ENCODE results near the gene CDR2L.
A peak's percentile ranks its signal among the peaks of the same experiment; 100 is the strongest.

The CDR2L gene

GRCh38 chr17:74987418-74987908 is at the start of gene CDR2L:
Gene CDR2L, plus strand, starts transcription at chr17:74987632. Its CDS starts 412 bp downstream, at chr17:74988044.
- peak; percentile 99 for DNase-seq (ENCODE audit: low spot score)

DNA sequence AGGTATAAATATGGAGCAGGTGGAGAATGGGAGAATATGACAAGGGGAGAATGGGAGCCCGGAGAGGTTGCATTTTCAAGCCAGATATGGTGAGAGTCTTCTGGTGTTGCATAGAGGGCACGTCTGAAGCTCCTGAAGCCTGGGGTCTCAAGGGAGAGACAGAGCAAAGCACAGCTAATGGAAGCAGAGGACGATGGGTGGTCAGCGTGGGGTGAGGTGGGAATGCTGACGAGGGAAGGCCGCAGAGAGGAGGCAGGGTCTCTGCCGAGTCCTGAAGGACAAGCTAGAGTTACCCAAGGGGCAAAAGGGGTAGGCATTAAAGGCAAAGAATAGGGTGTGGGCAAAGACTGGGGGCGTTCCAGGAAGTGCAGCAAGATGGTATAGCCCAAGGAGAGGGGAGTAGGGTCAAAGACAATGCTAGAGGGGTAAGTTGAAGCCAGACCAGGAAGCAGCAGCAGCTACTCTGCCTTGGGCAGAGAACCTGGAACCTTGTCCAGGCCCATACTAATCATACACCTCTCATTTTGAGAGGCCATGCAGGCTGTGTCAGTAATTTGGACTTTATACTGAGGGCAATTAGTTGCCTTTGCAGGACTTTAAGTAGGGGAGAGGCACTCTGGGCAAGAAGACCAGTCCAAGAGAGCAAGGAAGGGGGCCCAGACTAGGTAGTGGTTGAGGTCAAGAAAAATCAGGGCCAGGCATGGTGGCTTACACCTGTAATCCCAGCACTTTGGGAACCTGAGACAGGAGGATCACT is 49.1 kb upstream of the CDR2L start:
- DNase-seq (ENCODE audit: low spot score): no peak

DNA sequence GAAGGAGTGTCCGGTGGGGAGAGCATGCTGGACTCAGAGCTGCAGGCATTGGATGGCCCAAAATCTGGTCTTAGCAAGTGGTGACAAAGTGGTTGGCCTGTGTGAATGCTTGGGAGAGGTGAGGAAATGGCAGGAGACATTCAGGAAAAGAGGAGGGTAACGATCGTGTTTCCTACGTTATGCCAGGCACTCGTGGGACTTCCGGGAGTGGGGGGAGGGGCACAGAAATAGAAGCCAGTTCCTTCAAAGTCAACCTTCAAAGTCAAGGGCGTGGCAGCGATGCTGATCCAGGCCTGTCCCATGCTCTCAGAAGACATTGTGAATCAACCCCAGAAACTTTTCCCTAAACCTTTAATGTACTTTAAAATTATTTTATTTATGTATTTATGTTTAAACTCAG is 47.9 kb upstream of the CDR2L start:
- no peak for DNase-seq (ENCODE audit: low spot score)

GRCh38 chr17:74941128-74941725 is 46.2 kb upstream of the CDR2L start:
- DNase-seq (ENCODE audit: low spot score): no peak

- no peak for DNase-seq (ENCODE audit: low spot score)
Observed at GRCh38 chr17:74943808-74944522, 43.5 kb upstream of the CDR2L start.

DNA sequence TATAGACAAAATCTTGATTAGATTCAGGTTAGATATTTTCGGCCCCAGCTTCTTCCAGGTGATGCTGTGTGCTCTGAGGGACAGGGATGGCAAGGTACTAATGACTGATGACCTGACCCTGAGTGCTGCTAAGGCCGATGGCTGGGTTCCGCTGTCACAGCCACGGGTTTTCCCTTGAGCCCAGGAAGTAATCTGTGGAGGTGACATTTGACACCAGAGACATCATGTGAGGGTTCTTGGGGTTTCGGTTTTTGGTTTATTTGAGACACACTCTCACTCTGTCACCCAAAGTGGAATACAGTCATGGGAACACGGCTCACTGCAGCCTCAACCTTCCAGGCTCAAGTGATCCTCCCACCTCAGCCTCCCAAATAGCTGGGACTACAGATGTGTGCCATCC is 41.9 kb upstream of the CDR2L start:
- no peak for DNase-seq (ENCODE audit: low spot score)

DNA sequence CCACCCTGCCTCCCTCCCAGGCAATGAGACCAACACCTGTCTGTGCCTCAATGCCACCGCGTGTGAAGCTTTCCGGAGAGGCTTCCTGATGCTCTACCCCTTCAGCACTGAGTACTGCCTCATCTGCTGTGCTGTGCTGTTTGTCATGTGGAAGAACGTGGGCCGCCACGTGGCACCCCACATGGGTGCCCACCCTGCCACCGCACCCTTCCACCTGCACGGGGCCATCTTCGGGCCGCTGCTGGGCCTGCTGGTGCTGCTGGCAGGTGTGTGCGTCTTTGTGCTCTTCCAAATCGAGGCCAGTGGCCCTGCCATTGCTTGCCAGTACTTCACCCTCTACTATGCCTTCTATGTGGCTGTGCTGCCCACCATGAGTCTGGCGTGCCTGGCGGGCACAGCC is 40.8 kb upstream of the CDR2L start:
- DNase-seq (ENCODE audit: low spot score): no peak

GRCh38 chr17:74947041-74947754 is 40.2 kb upstream of the CDR2L start:
- no peak for DNase-seq (ENCODE audit: low spot score)

- no peak for DNase-seq (ENCODE audit: low spot score)
Observed at GRCh38 chr17:74949455-74950115, 37.8 kb upstream of the CDR2L start.

DNA sequence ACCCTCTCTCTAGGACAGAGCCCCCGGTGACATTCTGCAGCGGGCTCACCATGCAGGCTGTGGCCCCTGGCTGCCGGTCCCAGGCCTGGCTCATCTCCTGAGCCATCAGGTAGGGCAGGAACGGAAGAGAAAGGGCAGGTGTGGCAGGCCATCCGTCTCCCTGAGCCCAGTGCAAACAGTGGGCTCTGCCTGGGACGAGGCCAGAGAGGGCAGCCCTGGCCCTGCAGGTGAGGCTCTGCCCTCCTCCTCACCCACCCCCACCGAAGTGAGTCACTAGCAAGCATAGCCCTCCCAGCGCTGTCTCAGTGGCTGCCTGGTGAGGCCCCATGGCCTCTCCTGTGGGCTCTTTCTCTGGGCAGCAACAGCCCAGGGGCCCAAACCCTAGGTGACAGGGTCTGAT is 37.2 kb upstream of the CDR2L start:
- no peak for DNase-seq (ENCODE audit: low spot score)

DNA sequence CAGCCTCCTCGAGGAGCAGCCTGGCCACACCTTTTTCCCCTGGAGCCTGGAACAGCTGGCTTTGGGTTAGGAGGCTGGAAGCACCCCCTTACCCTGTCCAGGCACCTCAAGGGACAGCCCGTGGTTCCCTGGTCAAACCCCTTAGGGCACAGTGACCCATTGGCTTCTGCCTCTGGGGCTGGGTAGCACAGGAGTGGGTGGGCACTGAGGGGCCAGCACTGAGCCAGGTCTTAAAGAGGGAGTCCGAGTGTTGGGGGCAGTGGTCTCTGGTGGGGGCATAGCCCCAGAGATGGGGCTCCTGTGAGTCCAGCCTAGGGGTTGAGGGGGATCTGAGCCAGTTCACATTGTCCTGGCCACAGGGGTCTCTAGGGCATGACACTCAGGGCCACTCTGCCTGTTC is 36.4 kb upstream of the CDR2L start:
- DNase-seq (ENCODE audit: low spot score): no peak

DNA sequence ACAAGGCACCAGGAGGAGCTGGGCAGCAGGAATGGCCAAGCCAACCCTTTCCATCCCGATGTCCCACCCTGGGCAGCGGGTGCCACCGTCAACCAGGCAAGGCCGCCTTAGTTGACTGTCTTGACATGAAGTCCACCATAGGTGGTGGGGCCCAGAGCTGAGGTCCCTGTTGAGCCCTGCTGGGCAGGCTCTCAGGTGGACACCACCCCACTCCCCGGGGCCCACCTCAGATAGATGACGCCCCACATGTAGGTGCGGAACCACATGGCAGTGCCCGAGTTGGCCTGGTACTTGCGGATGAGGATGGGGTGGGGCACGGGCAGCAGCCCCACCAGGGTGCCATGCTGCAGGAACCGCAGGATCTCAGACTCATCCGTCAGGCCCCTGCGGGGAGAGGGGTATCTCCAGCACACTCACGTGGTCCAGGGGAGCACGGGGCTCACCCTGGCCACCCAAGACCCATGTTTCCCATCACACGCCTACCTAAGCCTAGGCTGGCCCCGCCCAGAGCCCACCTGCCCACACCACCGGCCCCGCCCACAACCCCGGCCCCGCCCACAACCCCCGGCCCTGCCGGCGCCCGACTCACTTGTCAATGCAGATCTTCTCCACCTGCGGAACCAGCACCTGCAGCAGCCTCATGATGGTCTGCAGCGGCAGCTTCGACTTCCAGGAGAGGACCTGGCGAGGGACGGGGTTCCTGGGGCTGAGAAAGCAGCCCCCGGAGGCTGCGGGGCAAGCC is 35.6 kb upstream of the CDR2L start:
- no peak for DNase-seq (ENCODE audit: low spot score)

DNA sequence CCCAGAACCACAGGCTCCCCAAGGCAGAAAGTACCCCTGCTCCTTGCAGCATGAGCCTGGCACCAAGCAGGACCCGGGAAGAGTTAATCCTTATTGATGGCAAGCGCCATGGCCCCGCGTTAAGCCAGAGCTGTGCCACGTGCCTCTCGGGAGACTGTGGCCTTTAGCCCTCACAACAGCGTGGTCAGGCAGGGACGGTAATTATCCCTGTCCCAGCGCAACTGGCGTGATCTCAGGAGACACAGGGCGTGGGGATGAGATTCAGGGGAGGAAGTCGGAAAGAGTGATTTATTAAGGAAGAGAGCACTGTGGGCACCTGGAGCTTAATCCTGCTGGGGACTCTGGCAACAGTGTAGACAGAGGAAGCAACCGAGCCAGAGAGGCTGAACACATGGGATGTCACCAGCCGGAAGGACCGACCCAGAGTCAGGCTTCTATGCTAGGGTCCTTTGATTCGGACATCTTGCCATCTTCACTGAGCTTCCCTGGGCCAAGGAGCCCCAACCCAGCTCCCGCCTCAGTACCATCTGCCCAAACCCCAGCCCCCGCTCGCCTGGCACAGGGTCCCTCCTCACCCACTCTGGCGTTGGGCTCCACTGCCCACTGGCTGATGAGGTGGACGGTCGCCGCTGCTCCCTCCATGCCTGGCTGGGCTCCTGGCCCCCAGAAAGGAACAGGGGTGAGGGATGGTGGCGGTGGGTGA is 34.9 kb upstream of the CDR2L start:
- DNase-seq (ENCODE audit: low spot score): no peak

- DNase-seq (ENCODE audit: low spot score): no peak
Observed at GRCh38 chr17:74953134-74953687, 34.2 kb upstream of the CDR2L start.

GRCh38 chr17:74954115-74954514 is 33.3 kb upstream of the CDR2L start:
- no peak for DNase-seq (ENCODE audit: low spot score)

DNA sequence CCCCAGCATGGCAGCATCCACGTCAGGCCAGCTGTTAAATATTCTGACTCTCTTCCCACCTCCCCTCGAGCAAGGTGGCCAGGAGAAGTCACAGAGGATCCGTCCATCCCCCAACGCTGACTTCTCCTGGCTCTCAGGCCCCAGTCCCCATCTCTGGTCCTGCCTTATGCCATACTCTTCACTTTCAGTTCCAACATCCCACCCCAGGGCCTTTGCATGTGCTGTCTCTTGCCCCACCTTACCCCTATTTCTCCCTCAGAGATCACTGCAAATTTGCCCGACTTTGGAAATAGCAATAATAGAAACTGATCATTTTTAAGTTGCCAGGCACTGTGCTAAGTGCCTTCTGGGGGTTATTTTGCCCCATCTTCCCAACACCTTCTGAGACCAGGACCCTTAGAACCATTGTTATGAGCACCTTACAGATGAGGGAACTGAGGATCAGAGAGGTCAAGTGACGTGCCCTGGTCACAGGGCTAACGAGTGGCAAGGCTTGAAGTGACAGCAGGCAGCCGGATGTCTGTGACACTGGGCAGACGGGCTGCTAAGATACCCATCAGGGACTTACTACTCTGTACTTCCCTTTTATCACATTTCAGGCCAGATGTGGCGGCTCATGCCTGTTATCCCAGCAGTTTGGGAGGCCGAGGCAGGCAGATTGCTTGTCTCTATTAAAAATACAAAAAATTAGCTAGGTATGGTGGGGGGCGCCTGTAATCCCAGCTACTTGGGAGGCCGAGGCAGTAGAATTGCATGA is 32.6 kb upstream of the CDR2L start:
- no peak for DNase-seq (ENCODE audit: low spot score)

- DNase-seq (ENCODE audit: low spot score): no peak
Observed at GRCh38 chr17:74956093-74956492, 31.3 kb upstream of the CDR2L start.

DNA sequence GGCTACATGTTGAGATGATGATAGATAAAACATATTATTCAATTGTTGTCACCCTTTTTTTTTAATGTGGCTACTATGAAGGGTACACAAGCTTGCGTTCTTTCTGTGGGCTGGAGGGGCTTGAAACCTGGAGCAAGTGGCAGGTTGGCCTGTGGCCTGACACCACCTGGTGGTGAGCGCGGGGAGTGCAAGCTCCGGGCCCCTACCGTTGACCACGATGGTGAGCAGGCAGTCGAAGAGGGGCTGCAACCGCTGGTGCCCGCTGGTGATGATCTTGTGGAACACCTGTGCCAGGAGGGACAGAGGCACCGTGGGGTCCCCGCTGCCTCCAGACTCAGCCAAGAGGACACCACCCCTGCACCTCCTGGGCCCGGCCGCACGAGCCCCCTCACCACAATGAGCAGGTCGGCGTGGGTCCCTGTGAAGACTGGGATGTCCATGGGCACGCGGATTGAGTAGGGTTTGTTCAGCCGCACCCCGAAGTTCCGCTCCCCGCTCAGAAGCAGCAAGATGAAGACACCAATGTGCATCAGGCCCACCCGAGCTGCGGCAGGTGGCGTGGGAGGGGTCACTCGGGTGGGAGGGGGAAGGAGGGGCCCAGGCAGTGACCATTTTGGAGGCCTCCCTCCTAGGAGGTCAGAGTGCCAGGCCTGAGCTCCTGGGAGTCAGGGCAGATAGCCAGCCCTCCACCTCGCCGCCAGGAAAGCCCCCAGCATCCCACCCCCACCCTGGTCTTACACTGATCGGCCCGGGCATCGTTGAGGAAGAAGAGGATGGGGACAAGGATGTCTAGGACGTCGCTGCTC is 29.3 kb upstream of the CDR2L start:
- peak; percentile 94 for DNase-seq (ENCODE audit: low spot score)
